PC-9 (cell line): ENCODE results near the gene NPC2. TPM values are rescaled to one million over a fixed set of nuclear protein-coding genes. Genes with fewer than 3 reads are reported as not detected.

Experiments
- BruUV-seq: library from RNA; stranded (reverse); fragments of 400-500 nt; replicated peaks from 2 replicates; lab custom pipeline; 2021; lab: Mats Ljungman, UMichigan
- CTCF ChIA-PET: fragments of 300-600 bp; sonication (Branson Sonifier 250); formaldehyde crosslinking; loops from one replicate; lab custom pipeline; 2022; ENCODE audit warnings: antibody characterized with exemption; lab: Charles Lee
- POLR2A ChIA-PET: fragments of 300-600 bp; sonication (Branson Sonifier 250); formaldehyde crosslinking; loops from one replicate; lab custom pipeline; 2022; ENCODE audit warnings: antibody characterized with exemption; ENCODE audit not compliant: unreplicated experiment; lab: Charles Lee
- DNase-seq, 2 experiments: peaks; one replicate each; pipeline versions ENCODE4 v3.0.0 to v3.0.0-alpha.2; 2015 to 2022; ENCODE audit warnings: mixed read lengths in 1 of 2
- H2AFZ ChIP-seq: fragments of 200-600 bp; sonication (generic); 2 replicates; pipeline ENCODE4 v1.8.1; 2017; ENCODE audit warnings: antibody characterized with exemption
- H3F3A ChIP-seq: fragments of 200-600 bp; sonication (generic); 2 replicates; pipeline ENCODE4 v1.8.1; 2017; ENCODE audit warnings: antibody characterized with exemption, mild to moderate bottlenecking, low read depth; ENCODE audit not compliant: insufficient read depth
- H3K27ac ChIP-seq: fragments of 200-600 bp; sonication (generic); 2 replicates; pipeline ENCODE4 v1.6.1; 2016; ENCODE audit warnings: mixed run types
- H3K27me3 ChIP-seq: fragments of 200-600 bp; sonication (generic); 2 replicates; pipeline ENCODE4 v1.6.1; 2016; ENCODE audit warnings: low read depth, mixed run types; ENCODE audit not compliant: insufficient read depth
- H3K36me3 ChIP-seq: fragments of 200-600 bp; sonication (generic); 2 replicates; pipeline ENCODE4 v1.6.1; 2016; ENCODE audit warnings: low read depth, mixed run types
- H3K4me1 ChIP-seq: fragments of 200-600 bp; sonication (generic); replicated peaks from 2 replicates; pipeline ENCODE4 v1.6.1; 2016; ENCODE audit warnings: mixed run types; ENCODE audit not compliant: insufficient read depth
- H3K4me2 ChIP-seq: fragments of 200-600 bp; sonication (generic); 2 replicates; pipeline ENCODE4 v1.6.1; 2017; ENCODE audit warnings: mixed run types
- H3K4me3 ChIP-seq: fragments of 200-600 bp; sonication (generic); 2 replicates; pipeline ENCODE4 v1.6.1; 2016; ENCODE audit warnings: mixed run types
- H3K79me2 ChIP-seq: fragments of 200-600 bp; sonication (generic); 2 replicates; pipeline ENCODE4 v1.6.1; 2017; ENCODE audit warnings: low read depth, mixed run types
- H3K9me2 ChIP-seq: fragments of 200-600 bp; sonication (generic); 2 replicates; pipeline ENCODE4 v1.8.1; 2017; ENCODE audit warnings: mild to moderate bottlenecking; ENCODE audit not compliant: insufficient read depth
- H3K9me3 ChIP-seq: fragments of 200-600 bp; sonication (generic); 2 replicates; pipeline ENCODE4 v1.8.1; 2016; ENCODE audit warnings: low read depth; ENCODE audit not compliant: insufficient read depth
- H4K20me1 ChIP-seq: fragments of 200-600 bp; sonication (generic); 2 replicates; pipeline ENCODE4 v1.8.1; 2017; ENCODE audit not compliant: insufficient read depth
- CTCF ChIP-seq: fragments of 200-600 bp; sonication (generic); conservative IDR thresholded peaks from 2 replicates; pipeline ENCODE4 v1.6.1; 2017; ENCODE audit warnings: mixed run types, antibody characterized with exemption, mild to moderate bottlenecking, moderate library complexity
- EZH2 ChIP-seq: fragments of 200-600 bp; sonication (generic); IDR thresholded peaks from 2 replicates; pipeline ENCODE4 v1.8.0; 2017; ENCODE audit warnings: antibody characterized with exemption, low read depth
- intact Hi-C: fragments of 100-400 bp; cut with micrococcal nuclease; formaldehyde crosslinking; loops from one replicate; pipeline ENCODE4 v1.10.0; 2022; ENCODE audit not compliant: unreplicated experiment
- total RNA-seq: library from RNA; stranded (reverse); gene quantifications from 2 replicates; pipeline ENCODE4 v1.2.3, GENCODE V29; 2021

NPC2 gene
- total RNA-seq, 1 experiment from 2014 or later = 1,010 TPM

GRCh38 chr14:74480046-74480445 is 13.1 kb downstream of the NPC2 start:
- no peak overlapping the region for H3K4me3 ChIP-seq
- no peaks in the 10 kb centered on the region for H3K9me3 ChIP-seq
- TF ChIP-seq CTCF = no peak
- TF ChIP-seq EZH2 = no peak
- no peaks in the 10 kb centered on the region for H3K4me1 ChIP-seq
- POLR2A ChIA-PET = no interaction called here
- H3K27ac ChIP-seq = no peak overlapping the region
- no peak overlapping the region for H2AFZ ChIP-seq
- DNase-seq = no peak
- H3K9me2 ChIP-seq = no peaks in the 10 kb centered on the region
- no peak overlapping the region for H3K4me2 ChIP-seq
- H3F3A ChIP-seq = peaks cover 6% of the 10 kb centered on the region
- intact Hi-C loops = no loop called here
- TSS peak; percentile 8 for BruUV-seq
- H3K36me3 ChIP-seq = peaks cover 64% of the 10 kb centered on the region
- no peaks in the 10 kb centered on the region for H3K27me3 ChIP-seq
- no peaks in the 10 kb centered on the region; the same call in 1 of the 2 replicates for H4K20me1 ChIP-seq
- H3K79me2 ChIP-seq = no peaks in the 10 kb centered on the region
- CTCF ChIA-PET = interaction anchor here (0.6 to 0.7 kb wide), 3 partner anchors 25 to 1871 kb away, joined by 3 to 5 read pairs (median 3); no protein-coding TSS in a partner anchor

GRCh38 chr14:74478996-74479635 is 14.0 kb downstream of the NPC2 start:
- no peaks in the 10 kb centered on the region for H3K27me3 ChIP-seq
- H3K36me3 ChIP-seq = peaks cover 56% of the 10 kb centered on the region
- ChIA-PET POLR2A (interaction anchor here (0.6 to 0.7 kb wide), 2 partner anchors 14 to 28 kb away, joined by 3 to 4 read pairs; partner anchors contain the start of gene NPC2), CTCF (interaction anchor here (0.7 to 1.5 kb wide), 4 partner anchors 11 to 115 kb away, joined by 3 to 7 read pairs (median 3); no protein-coding TSS in a partner anchor)
- no peaks in the 10 kb centered on the region for H3K9me2 ChIP-seq
- no peak overlapping the region for H3K4me3 ChIP-seq
- H3K4me2 ChIP-seq = no peak overlapping the region
- no peak overlapping the region for H2AFZ ChIP-seq
- peaks cover 6% of the 10 kb centered on the region for H3F3A ChIP-seq
- H3K9me3 ChIP-seq = no peaks in the 10 kb centered on the region
- H4K20me1 ChIP-seq = no peaks in the 10 kb centered on the region; the same call in 1 of the 2 replicates
- no peak overlapping the region for H3K27ac ChIP-seq
- DNase-seq = peak in 1 of 2 experiments; percentile 36
- no peak for TF ChIP-seq EZH2
- peak; percentile 95 for TF ChIP-seq CTCF
- H3K79me2 ChIP-seq = no peaks in the 10 kb centered on the region
- H3K4me1 ChIP-seq = no peaks in the 10 kb centered on the region
- no TSS peak for BruUV-seq
- intact Hi-C loops = loop anchor here (1.0 kb wide), 3 partner anchors 117 to 368 kb away; no protein-coding TSS in a partner anchor

- peaks cover 39% of the 10 kb centered on the region for H3K36me3 ChIP-seq
Measured at GRCh38 chr14:74476607-74477006, 16.5 kb downstream of the NPC2 start.

More at GRCh38 chr14:74476607-74477006, 16.5 kb downstream of the NPC2 start:
- no peak overlapping the region for H3K27ac ChIP-seq
- intact Hi-C loops = no loop called here
- no peaks in the 10 kb centered on the region for H3K9me3 ChIP-seq
- DNase-seq = no peak
- BruUV-seq = no TSS peak
- no peaks in the 10 kb centered on the region for H3K4me1 ChIP-seq
- TF ChIP-seq CTCF = no peak
- H3K4me2 ChIP-seq = no peak overlapping the region
- H3K9me2 ChIP-seq = no peaks in the 10 kb centered on the region
- H3F3A ChIP-seq = no peaks in the 10 kb centered on the region; the same call in 1 of the 2 replicates
- no peaks in the 10 kb centered on the region for H3K27me3 ChIP-seq
- no peak overlapping the region for H3K4me3 ChIP-seq
- H4K20me1 ChIP-seq = no peaks in the 10 kb centered on the region; the same call in 1 of the 2 replicates
- ChIA-PET CTCF (no interaction called here), POLR2A (interaction anchor here (0.6 kb wide), 1 partner anchor 151 kb away, joined by 4 read pairs; no protein-coding TSS in a partner anchor)
- H2AFZ ChIP-seq = no peak overlapping the region
- H3K79me2 ChIP-seq = no peaks in the 10 kb centered on the region
